Erythroblast (primary cell): ENCODE results near the gene MATN4.

Experiments used
- DNase-seq, 2 experiments: peaks; one replicate each; lab custom pipeline; 2025; lab: John Stamatoyannopoulos, UW
- GATA1 ChIP-seq: IDR thresholded peaks from 2 replicates; pipeline ENCODE4 v1.6.1; 2011; ENCODE audit warnings: low read depth, mild to moderate bottlenecking, control low read depth, low read length, moderate library complexity
- POLR2A ChIP-seq: IDR thresholded peaks from 2 replicates; pipeline ENCODE4 v1.6.1; 2011; ENCODE audit warnings: mild to moderate bottlenecking, low read length

The MATN4 gene

DNA sequence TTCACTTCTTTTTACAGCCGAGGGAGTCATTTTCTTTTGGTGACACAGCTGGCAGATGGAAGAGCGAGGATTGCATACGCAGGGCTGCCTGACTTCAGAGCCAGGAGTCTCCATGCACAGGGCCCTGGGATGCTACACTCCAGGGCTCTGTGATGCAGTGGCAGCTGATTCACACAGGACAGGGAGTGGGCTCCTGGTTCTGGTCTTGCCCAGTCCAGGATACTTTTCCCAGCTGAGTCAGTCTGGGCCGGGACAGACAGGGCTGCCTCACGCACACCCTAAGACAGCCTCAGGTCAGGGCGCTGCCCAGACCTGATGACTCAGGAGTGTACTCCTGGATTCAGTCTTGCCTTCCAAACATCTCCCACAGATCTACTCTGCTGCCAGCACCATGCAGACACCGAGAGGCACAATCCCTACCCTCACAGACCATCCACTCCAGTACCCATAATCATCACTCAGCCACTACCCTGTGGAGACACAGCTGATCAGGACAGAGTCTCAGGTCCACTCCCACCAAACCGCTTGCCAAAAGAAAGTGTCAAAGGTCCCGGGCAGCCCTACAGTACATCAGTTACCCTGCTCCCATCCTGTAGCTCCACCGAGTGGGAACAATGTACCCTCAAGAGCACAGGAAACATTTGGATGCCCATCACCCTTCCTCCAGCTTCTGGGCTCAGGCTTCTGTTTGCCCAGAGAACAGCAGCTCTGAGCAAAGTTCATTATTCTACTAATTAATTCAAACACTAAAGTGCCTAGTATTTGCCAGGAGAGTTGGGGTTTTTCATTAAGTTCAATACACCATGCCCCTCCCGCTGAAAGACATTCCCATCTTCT is 28.6 kb upstream of the MATN4 start:
- no peak for TF ChIP-seq POLR2A
- no peak for TF ChIP-seq GATA1
- peak in 1 of 2 experiments; percentile 23 for DNase-seq

DNA sequence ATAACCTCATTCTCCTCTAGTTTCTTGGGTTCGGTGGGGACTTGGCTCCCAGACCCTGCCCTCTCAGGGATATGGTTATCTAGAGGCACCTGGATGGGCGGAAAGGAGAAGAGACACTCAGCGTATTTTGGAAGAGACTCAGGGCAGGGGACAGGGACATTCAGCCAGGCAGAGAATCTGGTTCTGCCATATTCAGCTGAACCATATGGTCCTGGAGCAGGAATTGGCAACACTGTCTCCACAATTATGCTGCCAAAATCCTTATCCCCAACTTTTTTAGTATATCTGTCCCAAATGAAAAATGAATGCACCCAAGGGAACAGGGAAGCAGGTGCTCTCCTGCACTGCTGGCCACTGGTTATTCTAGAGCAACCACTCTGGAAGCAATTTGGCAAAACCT is 22.4 kb upstream of the MATN4 start:
- TF ChIP-seq GATA1: no peak
- no peak for DNase-seq

DNA sequence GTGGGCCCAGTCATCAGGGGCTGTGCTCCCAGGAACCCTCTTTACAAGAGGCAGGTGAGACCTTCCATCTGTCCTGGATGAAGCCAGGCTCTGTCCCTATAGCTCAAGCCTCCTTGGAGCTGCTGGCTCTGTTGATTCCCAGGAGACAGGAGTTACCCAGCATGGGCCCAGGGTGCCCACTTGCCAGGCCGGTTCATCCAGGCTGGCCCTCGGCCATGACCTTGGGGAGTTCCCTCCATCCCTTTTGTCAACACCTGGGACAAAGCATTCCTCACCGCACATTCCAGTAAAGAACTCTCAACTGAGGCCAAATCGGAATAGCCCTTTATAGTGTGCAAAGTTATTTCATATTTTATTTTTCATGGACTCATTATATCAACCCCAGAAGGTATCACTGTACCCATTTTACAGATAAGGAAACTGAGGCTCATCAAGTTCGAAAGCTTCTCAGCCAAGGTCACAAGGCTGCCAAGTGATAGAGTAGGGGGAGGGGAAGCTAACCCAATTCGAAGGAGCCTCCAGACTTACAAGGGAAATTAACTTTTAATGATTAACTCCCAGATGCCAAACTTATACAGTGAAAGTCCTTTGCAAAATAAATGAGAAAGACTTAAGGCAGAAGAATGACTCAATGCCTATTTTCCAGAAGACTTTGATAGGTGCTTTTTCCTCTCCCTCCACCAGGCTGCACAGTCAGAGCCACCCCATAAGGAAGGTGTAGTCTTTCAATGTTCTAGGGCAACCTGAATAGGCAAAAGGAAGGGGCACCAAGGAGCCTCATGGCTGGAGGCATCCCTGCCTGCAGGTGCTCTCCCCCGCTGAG is 21.6 kb upstream of the MATN4 start:
- DNase-seq: no peak
- no peak for TF ChIP-seq POLR2A
- no peak for TF ChIP-seq GATA1

DNA sequence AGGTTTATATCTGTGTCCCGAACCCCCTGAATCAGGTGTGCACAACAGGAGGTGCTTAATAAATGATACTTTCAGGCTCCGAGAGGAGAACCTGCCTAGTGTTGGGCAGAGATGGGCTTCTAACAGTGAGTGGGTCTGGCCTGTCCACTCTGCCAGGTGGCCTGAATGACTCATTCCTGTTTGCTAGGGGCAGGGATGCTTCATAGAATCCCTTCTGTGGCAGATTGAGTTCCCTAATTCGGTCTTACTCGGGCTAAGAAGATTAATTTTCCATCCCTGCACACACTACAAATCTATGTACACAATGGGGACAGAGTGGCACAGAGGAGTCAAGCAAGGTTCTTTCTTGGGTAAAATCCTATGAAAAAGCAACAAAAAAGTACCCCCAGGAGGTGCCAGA is 20.4 kb upstream of the MATN4 start:
- TF ChIP-seq POLR2A (no peak), GATA1 (no peak)
- DNase-seq: no peak

DNA sequence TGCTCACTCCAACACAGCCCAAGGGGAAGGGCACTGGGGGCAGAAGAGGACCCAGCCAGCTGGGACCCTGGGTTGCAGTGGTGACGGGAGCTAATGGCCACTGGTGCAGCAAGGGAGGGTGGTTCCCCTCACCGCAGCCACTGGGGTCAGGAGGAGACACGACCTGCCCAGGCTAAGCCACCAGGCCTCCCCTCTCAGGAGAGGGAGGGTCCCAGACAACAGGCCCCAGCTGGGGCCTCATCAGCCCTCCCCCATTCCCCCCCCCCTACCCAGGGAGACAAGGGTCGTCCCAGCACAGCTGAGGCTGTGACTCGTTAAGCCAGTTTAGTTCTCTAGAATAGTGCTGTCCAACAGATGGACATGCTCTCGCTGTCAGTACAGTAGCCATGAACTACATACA is 17.3 kb upstream of the MATN4 start:
- no peak for DNase-seq
- no peak for TF ChIP-seq POLR2A

DNA sequence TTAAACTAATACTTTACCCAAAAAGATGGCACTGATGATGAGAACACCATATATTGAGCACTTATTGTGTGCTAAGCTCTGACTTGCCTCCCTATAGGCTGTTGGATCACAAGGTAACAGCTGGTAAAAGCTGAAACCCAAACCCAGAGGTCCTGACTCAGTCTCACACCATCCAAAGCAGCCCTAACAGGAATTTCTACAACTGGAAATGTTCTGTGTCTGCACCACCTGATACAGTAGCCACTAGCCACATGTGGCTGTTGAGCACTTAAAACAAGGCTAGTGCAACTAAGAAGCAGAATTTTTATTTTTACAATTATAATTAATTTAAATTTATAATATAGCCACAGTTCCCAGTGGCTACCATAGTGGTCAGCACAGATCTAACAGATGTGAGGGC is 15.6 kb upstream of the MATN4 start:
- DNase-seq: no peak

DNA sequence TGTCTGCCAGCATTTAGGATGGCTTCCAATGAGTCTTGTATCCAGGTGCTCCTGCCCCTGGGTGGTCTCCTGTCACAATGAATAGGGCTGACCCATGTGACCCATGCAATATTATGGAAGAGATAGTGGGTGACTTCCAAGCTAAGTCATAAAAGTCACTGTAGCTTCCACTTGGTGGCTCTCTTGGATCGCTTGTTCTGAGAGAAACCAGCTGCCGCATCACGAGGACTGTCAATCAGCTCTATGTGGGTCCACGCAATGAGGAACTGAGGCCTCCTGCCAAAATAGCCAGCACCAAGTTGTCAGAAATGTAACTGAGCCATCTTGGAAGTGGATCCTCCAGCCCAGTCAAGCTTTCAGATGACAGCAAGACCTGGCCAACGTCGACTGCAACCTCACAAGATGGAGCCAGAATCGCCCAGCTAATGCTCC is 14.9 kb upstream of the MATN4 start:
- TF ChIP-seq POLR2A (no peak), GATA1 (no peak)
- DNase-seq: peak; percentile 68 to 70

More for the DNA sequence above, 15.6 kb upstream of the MATN4 start:
- no peak for TF ChIP-seq POLR2A
- TF ChIP-seq GATA1: no peak

DNA sequence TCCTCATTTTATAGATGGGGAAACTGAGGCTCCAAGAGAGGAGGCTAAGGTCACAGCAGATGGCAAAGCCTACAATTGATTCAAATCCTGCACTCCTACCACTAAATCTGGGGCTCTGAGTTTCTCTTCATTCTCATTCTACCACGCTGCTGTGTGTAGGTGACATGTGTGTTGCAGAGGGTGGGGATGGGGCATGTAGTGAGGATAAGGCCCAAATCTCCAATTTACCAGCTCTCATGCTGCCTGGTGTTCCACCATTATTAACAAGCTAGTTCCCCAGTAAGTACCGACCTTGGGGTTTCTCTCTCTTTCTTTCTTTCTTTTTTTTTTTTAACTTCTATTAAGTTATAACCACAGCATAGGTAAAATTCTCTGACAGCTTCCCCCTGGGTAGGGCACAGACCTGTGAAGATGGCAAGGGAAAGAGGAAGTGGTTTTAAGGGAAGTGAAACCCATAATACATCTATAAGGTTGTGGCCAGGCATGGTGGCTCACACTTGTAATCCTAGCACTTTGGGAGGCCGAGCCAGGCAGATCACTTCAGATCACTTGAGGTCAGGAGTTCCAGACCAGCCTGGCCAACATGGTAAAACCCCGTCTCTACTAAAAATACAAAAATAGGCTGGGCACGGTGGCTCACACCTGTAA is 13.0 kb upstream of the MATN4 start:
- TF ChIP-seq GATA1: no peak
- no peak for TF ChIP-seq POLR2A
- no peak for DNase-seq

DNA sequence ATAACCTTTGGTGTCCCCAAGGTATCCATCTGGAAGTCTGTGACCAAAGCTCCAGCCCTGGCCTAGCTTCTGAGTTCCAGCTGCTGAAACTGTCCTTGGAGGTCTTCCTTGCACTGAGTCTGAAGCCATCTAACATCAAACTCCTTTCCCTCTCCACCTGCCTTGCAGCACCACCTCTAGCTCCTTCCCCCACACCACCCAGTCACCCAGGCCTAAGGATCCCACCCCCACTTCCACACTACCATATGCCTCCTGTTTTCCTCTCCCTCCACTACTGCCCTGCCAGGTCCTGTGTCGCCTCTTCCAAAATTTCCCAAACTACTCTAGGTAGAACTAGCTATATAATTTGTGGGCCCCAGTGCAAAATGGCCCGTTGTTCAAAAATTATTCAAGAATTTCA is 10.8 kb upstream of the MATN4 start:
- DNase-seq: no peak
- TF ChIP-seq POLR2A (no peak), GATA1 (no peak)

DNA sequence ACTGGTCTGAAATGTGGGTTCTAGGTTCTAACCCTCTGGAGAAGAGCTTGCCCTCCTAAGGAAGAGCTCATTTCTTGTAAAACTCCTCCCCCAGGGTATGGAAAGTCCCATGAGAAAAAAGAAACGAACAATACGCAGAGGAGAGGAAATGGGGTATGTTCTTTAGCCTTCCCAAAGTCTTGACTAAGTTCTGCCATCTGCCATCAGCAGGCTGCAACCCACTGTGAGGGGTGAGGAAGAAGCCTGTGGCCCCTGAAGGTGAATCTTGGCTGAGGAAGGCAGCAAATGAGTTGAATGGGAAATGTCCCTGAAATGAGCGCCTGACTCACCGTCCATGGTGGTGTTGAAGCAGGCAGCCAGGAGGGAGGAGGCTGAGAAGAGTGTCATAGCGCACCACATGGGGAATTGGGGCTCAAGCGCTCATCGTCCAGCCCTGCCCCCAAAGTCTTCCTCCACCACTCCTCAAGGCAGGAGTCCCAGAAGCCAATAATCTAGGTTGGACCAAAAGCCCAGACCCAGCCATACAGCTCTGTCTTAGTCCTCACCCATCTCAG is 10.4 kb upstream of the MATN4 start:
- no peak for DNase-seq

DNA sequence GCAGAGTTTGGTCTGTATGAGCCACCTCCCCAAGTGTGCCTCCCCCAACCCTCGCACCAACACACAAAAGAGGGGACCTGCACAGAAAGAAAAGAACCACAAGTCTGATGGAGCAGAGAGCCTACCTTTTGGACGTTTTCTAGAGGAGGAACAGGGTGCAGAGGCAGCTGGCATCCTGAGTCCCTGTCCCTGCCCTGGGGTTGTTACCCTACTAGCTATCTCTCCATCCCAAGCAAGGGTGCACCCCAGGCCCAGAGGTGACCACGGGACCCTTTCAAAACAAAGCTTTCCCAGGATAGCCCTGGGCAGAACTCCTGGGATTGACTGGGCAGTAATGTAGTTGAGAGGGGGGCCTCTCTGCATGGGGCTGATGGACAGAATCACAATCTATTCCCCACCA is 9.7 kb upstream of the MATN4 start:
- TF ChIP-seq GATA1 (no peak), POLR2A (no peak)
- DNase-seq: no peak

More for the DNA sequence above, 10.4 kb upstream of the MATN4 start:
- TF ChIP-seq GATA1 (no peak), POLR2A (no peak)

DNA sequence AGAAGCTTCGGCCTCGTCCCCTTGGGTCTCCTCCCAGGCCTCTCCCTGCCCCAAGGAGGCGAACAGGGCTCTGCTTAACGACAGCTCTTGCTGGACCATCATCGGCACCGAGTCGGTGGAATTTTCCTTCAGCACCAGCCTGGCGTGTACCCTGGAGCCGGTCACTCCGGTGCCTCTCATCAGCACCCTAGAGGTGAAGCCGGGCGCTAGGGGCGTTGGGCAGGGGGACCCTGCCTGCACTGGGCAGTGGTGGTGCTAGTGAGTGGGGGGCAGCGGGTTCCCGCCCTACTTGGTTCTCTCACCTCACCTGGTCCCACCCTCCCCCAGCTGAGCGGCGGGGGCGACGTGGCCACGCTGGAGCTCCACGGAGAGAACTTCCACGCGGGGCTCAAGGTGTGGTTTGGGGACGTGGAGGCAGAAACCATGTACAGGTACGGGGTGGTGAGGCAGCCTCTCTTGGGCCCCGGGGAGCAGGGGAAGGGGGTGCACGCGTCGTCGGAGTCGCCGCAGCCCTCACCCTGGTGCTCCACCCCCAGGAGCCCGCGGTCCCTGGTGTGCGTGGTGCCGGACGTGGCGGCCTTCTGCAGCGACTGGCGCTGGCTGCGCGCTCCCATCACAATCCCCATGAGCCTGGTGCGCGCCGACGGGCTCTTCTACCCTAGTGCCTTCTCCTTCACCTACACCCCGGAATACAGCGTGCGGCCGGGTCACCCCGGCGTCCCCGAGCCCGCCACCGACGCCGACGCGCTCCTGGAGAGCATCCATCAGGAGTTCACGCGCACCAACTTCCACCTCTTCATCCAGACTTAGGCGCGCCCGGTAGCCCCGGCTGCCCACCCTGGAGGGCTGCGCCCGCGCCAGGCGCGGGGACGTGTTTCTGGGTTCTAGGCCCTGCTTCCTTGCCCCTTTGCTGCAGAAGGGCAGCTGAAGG is 8.3 kb upstream of the MATN4 start:
- DNase-seq: no peak

More for the DNA sequence above, 8.3 kb upstream of the MATN4 start:
- TF ChIP-seq GATA1 (no peak), POLR2A (no peak)
